ENCODE measurements around the gene IFI27L2.
"Not testable (repeated sequence)": the region's sequence is repeated elsewhere in the genome, so short reads cannot be mapped to it uniquely, and the experiment has no call there.

The IFI27L2 gene, protein sequence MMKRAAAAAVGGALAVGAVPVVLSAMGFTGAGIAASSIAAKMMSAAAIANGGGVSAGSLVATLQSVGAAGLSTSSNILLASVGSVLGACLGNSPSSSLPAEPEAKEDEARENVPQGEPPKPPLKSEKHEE

DNA sequence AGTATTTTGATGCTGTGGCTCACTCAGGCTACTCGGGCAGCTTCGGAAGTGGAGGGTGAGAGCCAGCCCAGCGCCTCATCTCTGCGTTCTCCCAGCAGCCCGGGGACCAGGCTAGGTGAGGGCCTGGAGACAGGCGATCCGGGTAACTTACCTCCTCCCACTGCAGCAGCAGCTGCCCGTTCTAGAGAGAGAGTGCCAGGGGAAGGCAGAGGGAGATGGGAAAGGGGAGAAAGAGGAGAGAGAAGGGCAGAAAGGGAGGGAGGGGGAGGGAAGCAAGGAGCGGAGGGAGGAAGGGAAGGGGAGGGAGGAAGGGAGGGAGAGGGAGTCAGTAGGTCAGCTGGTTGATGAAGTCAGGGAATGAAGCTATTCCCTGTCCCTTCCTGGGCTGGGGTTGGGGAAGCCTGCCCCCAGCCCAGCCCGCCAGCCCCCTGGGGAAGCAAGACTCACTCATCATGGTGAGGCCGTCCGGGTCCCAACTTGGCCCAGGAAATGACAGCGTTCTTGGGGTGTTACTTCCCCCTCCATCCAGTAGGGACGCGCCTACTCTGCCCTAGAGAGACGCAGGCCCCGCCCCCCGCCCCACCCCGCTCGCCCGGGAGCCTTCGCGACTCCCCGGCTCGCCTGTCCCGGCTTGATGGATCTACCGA lies at the start of gene IFI27L2:
TSS of gene IFI27L2 (minus strand) at position 494 of the 647 bp plus-strand sequence. CDS start at position 454, 40 bp downstream.
- DNase-seq = peak; percentile 76

- no peak for DNase-seq
These were observed 48.4 kb upstream of the IFI27L2 start for GRCh38 chr14:94177806-94178205.

DNA sequence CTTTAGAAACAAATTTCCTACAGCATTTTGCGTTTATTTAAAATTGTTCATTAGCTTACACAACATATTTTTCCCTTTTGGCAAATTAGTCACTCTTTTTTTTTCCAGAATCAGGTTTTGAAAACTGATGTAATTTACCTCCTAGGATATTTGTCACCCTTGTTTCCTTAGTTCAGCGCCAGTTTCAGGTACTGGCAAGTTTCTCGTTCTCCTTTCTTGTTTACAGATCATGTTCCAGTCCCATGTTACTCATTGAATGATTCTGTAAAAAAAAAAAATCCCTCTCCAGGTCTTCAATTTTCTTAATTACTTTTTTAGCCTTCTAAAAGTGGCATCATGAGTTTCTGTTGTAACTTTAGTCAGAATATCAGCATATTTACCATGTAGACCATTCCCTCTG lies 47.4 kb upstream of the IFI27L2 start:
- DNase-seq = no peak

DNA sequence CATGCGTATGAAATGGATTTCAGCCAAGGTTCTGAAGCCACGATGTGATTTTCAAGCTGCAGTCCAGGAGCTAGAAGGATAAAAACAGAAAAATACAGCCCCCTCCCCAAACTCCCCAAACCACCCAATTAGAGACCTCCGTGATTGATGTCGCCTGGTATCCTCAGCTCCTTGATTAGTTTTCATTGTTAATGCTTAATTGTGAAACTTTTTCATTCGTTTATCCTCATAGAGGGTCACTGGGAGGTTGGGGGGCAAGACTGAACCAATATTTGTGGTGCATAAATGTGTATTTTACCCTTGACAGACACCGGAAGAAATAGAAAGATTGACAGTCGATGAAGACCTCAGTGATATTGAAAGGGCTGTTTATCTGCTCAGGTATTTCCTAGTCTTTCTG lies 46.3 kb upstream of the IFI27L2 start:
- no peak for DNase-seq

- DNase-seq = no peak
These were observed 45.8 kb upstream of the IFI27L2 start for GRCh38 chr14:94175011-94175745.

DNA sequence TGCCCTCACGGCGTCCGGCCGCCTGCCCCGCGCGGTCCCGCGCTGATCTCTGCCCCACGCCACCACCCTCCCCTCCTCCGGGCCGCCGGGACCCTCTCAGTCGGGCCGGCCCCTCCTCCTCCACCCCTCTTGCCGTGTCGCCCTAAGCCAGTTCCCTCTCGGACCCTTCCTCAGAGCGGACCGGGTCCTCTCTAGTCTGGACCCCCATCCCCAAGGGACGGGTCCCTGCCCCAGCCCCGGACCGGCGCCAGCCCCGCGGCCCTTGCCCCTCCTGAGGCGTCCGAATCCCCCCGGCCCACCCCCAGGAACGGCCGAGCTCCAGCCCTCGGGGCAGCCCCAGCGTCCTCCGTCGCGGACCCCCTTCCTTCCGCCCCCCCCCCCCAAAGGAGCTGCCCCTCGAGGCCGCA lies 45.2 kb upstream of the IFI27L2 start:
- no peak for DNase-seq

DNA sequence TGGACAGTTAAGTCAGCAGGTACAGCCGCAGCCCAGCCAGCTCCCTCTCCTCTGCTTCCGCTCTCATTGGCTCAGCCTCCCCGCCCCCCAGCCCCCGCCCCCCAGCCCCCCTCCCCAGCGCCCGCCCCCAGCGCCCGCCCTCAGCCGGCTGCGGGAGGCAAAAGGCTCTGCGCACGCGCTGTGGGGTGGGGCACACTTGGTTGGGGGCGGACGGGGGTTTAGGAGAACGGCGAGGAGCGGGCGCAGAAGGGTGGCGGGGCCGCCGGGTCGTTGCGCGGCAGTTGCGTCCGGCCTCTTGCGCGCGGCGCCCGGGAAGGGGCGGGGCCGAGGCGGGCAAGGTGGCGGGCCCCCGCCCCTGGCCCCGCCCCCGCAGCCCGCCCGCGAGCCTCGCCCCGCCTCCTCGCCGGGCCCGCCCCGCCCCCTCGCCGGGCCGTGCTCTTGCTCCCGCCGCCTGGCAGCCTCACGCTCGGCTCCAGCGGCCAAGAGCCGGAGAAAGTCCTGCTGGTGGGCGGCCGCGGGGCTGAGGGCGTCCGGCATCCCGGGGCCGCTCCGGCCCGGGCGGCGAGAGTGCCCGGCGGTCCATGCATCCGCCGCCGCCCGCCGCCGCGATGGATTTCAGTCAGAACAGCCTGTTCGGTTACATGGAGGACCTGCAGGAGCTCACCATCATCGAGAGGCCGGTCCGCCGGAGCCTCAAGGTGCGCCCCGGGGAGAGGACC lies 44.6 kb upstream of the IFI27L2 start, which contains the start of gene PPP4R4:
TSS of gene PPP4R4 (plus strand) at position 438 of the 719 bp plus-strand sequence. CDS start at position 582, 144 bp downstream.
- DNase-seq = peak; percentile 89

DNA sequence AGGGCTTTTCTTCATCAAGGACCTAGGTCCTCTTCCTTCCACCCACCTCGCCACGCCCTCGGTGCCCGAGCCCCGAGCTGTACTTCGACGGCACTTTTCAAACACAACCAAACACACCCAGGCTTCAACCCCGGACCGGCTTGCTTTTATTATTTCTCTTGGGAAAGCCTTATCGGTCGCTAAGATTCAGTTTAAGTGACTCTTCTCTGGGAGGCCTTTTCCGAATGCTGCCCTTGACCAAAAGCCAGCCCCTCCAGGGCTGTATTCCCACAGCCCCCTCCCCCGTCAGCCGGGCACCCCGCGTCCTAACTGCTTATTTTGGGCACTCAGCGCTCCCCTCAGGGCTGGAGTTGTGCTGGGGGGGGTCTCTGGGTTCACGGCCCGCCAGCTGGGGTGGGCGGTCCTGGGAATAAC lies 44.1 kb upstream of the IFI27L2 start:
- DNase-seq = no peak

DNA sequence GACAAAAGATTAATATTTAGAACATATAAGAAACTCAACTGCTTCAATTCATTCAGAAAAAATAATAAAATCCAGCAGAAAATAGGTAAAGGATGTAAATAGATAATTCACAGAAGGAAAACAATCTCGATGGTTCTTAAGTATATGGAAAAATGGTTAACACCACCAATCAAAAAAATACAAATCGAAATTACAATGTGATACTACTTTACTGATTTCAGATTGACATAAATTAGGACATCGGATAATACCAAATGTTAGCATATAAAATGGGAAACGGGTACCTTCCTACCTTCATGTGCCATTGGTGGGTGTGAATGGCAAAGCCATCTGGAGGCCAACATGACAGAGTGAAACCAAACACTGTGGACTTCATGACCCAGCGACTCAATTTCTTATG lies 43.1 kb upstream of the IFI27L2 start:
- DNase-seq = no peak

DNA sequence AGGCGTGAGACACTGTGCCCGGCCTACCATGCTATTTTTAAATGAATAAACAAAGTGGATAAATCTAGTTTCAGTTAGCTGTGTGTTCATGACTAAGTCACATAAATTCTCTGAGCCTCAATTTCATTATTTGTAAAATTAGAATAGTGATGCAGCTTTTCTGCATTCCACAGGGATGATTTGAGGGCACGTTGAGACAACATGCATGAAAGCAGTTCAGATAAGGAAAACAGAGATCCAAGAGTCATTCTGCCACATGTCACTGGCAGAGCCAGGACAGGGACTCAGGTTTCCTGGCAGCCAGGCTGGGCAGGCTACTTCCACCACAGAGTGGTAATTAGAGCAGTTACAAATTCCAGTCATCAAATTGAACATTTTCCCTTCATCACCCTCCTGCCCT lies 41.8 kb upstream of the IFI27L2 start:
- DNase-seq = no peak

DNA sequence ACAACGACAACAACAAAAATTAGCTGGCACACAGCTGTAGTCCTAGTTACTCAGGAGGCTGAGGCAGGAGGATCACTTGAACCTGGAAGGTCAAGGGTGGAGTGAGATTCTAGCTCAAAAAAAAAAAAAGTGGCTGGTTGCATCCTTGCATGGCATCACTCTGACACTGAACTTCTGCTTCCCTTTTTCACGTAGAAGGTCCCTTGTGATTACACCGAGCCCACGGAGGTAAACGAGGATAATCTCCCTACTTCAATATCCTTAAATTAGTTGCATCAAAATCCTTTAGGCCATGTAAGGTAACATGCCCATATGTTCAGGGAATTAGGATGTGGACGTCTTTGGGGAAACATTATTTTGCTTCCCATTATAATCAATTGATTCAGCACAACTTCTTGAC lies 40.7 kb upstream of the IFI27L2 start:
- DNase-seq = no peak

GRCh38 chr14:94165744-94166143 lies 36.3 kb upstream of the IFI27L2 start:
- DNase-seq = no peak

GRCh38 chr14:94164685-94165431 lies 35.5 kb upstream of the IFI27L2 start:
- DNase-seq = no peak

DNA sequence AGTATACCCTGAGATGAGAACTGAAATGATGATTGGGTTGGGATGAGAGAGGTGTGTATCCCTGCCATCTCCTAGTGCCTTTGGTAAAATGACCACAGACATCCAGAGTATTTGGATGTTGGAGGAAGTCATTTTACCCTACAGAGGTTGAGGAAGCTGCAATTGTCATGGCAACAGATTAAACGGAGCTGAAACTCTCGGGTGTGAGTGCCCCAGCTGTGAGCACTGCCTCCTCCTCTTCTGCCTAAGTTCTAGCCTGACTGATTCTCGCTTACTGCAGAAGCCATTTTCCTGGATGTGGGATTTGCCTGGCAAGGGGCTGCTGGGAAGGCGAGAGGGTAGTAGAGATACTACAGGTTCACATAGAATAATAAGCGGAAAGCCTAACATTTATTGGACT lies 34.4 kb upstream of the IFI27L2 start:
- DNase-seq = no peak

DNA sequence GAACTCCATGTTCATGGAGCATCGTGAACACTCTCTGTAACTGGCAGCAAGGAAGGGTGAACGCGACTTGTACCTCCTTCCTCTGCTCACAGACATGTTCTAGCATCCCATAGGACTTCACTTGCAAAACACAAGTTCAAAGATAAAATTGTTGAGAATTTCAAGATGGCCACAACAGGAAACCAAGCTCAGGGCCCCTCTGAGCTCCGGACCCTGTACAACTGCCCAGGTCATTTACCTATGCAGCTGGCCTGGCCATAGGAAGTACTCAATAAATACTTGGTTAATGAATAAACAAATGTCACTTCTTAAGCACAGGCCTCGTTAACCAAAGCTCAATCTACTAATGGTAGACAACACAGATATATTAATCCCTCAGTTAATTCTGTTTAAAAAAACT lies 33.1 kb upstream of the IFI27L2 start:
- DNase-seq = no peak

- DNase-seq = no peak
These were observed 32.6 kb upstream of the IFI27L2 start for GRCh38 chr14:94161981-94162380.

DNA sequence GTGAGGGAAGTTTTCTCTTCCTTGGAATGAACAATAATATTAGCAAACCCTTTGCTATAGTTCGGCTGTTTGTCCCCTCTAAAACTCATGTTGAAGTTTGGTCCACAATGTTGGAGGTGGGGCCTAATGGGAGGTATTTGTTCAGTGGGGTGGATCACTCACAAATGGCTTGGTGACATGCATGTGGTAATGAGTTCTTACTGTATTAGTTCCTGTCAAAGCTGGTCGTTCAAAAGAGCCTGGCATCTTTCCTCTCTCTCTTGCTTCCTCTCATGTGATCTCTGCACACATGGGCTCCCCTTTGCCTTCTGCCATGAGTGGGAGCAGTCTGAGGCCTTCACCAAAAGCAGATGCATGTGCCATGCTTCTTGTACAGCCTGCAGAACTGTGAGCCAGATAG lies 31.7 kb upstream of the IFI27L2 start:
- DNase-seq = no peak

- DNase-seq = no peak
These were observed 29.0 kb upstream of the IFI27L2 start for GRCh38 chr14:94158239-94158883.

GRCh38 chr14:94157197-94157596 lies 27.8 kb upstream of the IFI27L2 start:
- DNase-seq = peak; percentile 29

- not testable (repeated sequence) for DNase-seq
These were observed 26.7 kb upstream of the IFI27L2 start for GRCh38 chr14:94156143-94156542.

DNA sequence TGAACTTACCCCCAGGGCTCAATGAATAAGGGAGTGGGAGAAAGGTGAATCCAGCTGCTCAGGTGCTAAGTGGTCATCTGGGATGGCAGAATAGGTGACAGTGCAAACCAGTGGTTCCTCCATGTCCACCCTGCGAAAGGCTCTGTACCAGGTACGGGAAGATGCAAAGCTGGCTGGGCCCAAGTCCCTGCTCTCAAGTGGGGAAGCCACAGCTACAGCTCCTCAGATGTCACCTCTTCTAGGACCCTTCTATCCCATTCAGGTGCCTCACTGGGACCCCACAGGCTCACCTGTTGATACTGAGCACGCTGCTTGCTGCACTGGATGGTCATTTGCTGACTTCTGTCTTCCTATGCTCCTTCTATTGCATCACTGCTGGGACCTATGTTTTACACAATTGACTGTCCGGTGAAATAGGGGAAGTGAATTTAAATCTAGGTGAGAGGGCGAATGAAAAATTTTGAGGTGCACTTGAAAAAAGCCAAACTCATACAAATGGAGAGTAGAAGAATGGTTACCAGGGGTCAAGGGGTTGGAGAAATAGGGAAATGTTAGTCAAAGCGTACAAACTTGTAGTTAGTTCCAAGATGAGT lies 24.4 kb upstream of the IFI27L2 start:
- no peak for DNase-seq

- no peak for DNase-seq
These were observed 23.3 kb upstream of the IFI27L2 start for GRCh38 chr14:94152676-94153075.
